H9 (cell line): ENCODE measurements around the gene IFNA4. TPM values are rescaled to one million over a fixed set of nuclear protein-coding genes. Genes with fewer than 3 reads are reported as not detected.
"Not testable (repeated sequence)": the region's sequence is repeated elsewhere in the genome, so short reads cannot be mapped to it uniquely, and the experiment has no call there.

Source experiments
- DNase-seq: peaks from one replicate; pipeline ENCODE4 v3.0.0-alpha.2; 2017
- H2AFZ ChIP-seq: one replicate; pipeline ENCODE4 v1.6.1; 2013; ENCODE audit warnings: mild to moderate bottlenecking, low read length, control low read depth, moderate library complexity
- H2AK5ac ChIP-seq: 2 replicates; pipeline ENCODE4 v1.6.1; 2013; ENCODE audit warnings: low read length, control low read depth, mixed read lengths; ENCODE audit not compliant: insufficient read length
- H2BK120ac ChIP-seq: one replicate; pipeline ENCODE4 v1.6.1; 2013; ENCODE audit warnings: low read depth, mild to moderate bottlenecking, low read length, control low read depth, inconsistent platforms; ENCODE audit not compliant: poor library complexity, severe bottlenecking
- H2BK12ac ChIP-seq: 2 replicates; pipeline ENCODE4 v1.6.1; 2013; ENCODE audit warnings: low read length, control low read depth, mixed read lengths, low read depth; ENCODE audit not compliant: insufficient read length
- H2BK15ac ChIP-seq: 2 replicates; pipeline ENCODE4 v1.6.1; 2013; ENCODE audit warnings: low read depth, low read length, control low read depth
- H2BK20ac ChIP-seq: one replicate; pipeline ENCODE4 v1.6.1; 2013; ENCODE audit warnings: low read depth, mild to moderate bottlenecking, low read length, control low read depth, inconsistent platforms; ENCODE audit not compliant: poor library complexity, severe bottlenecking
- H2BK5ac ChIP-seq: 2 replicates; pipeline ENCODE4 v1.6.1; 2013; ENCODE audit warnings: low read length, control low read depth, mixed read lengths; ENCODE audit not compliant: insufficient read length
- H3K14ac ChIP-seq: 2 replicates; pipeline ENCODE4 v1.6.1; 2013; ENCODE audit warnings: low read length, control low read depth; ENCODE audit not compliant: insufficient read depth
- H3K18ac ChIP-seq: 2 replicates; pipeline ENCODE4 v1.6.1; 2013; ENCODE audit warnings: low read depth, mild to moderate bottlenecking, mixed read lengths, low read length, control low read depth; ENCODE audit not compliant: insufficient read length
- H3K23ac ChIP-seq: 2 replicates; pipeline ENCODE4 v1.6.1; 2013; ENCODE audit warnings: low read length, control low read depth, mixed read lengths, low read depth; ENCODE audit not compliant: insufficient read length
- H3K23me2 ChIP-seq: 2 replicates; pipeline ENCODE4 v1.6.1; 2013; ENCODE audit warnings: low read depth, mild to moderate bottlenecking, mixed read lengths, low read length, control low read depth; ENCODE audit not compliant: insufficient read length, poor library complexity, severe bottlenecking
- H3K27ac ChIP-seq: 2 replicates; pipeline ENCODE4 v1.5.1; 2013; ENCODE audit warnings: low read length, control low read depth, mixed read lengths, low read depth; ENCODE audit not compliant: insufficient read length
- H3K27me3 ChIP-seq: 2 replicates; pipeline ENCODE4 v1.6.1; 2013; ENCODE audit warnings: low read length, control low read depth, inconsistent platforms; ENCODE audit not compliant: insufficient read depth
- H3K4ac ChIP-seq: 2 replicates; pipeline ENCODE4 v1.6.1; 2013; ENCODE audit warnings: low read depth, mild to moderate bottlenecking, control low read depth, inconsistent platforms, low read length, moderate library complexity
- H3K4me1 ChIP-seq: 2 replicates; pipeline ENCODE4 v1.6.1; 2013; ENCODE audit warnings: low read length, control low read depth, inconsistent platforms; ENCODE audit not compliant: insufficient read depth
- H3K4me2 ChIP-seq: 2 replicates; pipeline ENCODE4 v1.6.1; 2013; ENCODE audit warnings: low read length, control low read depth, mixed read lengths; ENCODE audit not compliant: insufficient read length, insufficient read depth
- H3K56ac ChIP-seq: 2 replicates; pipeline ENCODE4 v1.6.1; 2013; ENCODE audit warnings: low read depth, mild to moderate bottlenecking, mixed read lengths, low read length, control low read depth; ENCODE audit not compliant: insufficient read length
- H3K79me1 ChIP-seq: 2 replicates; pipeline ENCODE4 v1.6.1; 2013; ENCODE audit warnings: low read depth, mild to moderate bottlenecking, moderate library complexity, low read length, control low read depth, inconsistent platforms; ENCODE audit not compliant: insufficient read depth, poor library complexity, severe bottlenecking
- H3K79me2 ChIP-seq: 2 replicates; pipeline ENCODE4 v1.6.1; 2013; ENCODE audit warnings: low read length, control low read depth, inconsistent platforms; ENCODE audit not compliant: insufficient read depth
- H3K9ac ChIP-seq: 2 replicates; pipeline ENCODE4 v1.6.1; 2013; ENCODE audit warnings: low read length, control low read depth, mixed read lengths; ENCODE audit not compliant: insufficient read length; ENCODE audit errors: extremely low read depth
- H3K9me3 ChIP-seq: one replicate; pipeline ENCODE4 v1.6.1; 2013; ENCODE audit warnings: low read depth, low read length, inconsistent platforms; ENCODE audit not compliant: control insufficient read depth
- H3T11ph ChIP-seq: one replicate; pipeline ENCODE4 v1.6.1; 2013; ENCODE audit warnings: mild to moderate bottlenecking, low read length, control low read depth, inconsistent platforms
- H4K20me1 ChIP-seq: one replicate; pipeline ENCODE4 v1.6.1; 2013; ENCODE audit not compliant: control insufficient read depth, insufficient read length, insufficient read depth
- H4K5ac ChIP-seq: 2 replicates; pipeline ENCODE4 v1.6.1; 2013; ENCODE audit warnings: low read depth, mild to moderate bottlenecking, mixed read lengths, low read length, control low read depth; ENCODE audit not compliant: insufficient read length
- H4K8ac ChIP-seq: replicated peaks from 2 replicates; pipeline ENCODE4 v1.6.1; 2013; ENCODE audit warnings: low read length, control low read depth, mixed read lengths, low read depth; ENCODE audit not compliant: insufficient read length
- H4K91ac ChIP-seq: 2 replicates; pipeline ENCODE4 v1.6.1; 2013; ENCODE audit warnings: low read depth, mild to moderate bottlenecking, moderate library complexity, mixed read lengths, low read length, control low read depth; ENCODE audit not compliant: insufficient read length
- H3K27ac Mint-ChIP-seq, 3 experiments: 2 replicates in 2 of 3; 3 replicates in 1 of 3; pipeline ENCODE4 v1.8.0; 2020 to 2021; ENCODE audit warnings: mixed read lengths in 3 of 3, mild to moderate bottlenecking in 1 of 3, moderate library complexity in 1 of 3
- H3K27me3 Mint-ChIP-seq: 2 replicates; pipeline ENCODE4 v1.8.0; 2021; ENCODE audit warnings: low read depth, mild to moderate bottlenecking, moderate library complexity, mixed read lengths
- H3K36me3 Mint-ChIP-seq, 3 experiments: 2 replicates in 2 of 3; 3 replicates in 1 of 3; pipeline ENCODE4 v1.8.0; 2020 to 2021; ENCODE audit warnings: low read depth in 3 of 3, mixed read lengths in 3 of 3; ENCODE audit not compliant: insufficient read depth in 1 of 3
- H3K4me1 Mint-ChIP-seq, 2 experiments: 2 replicates each; pipeline ENCODE4 v1.8.0; 2020; ENCODE audit warnings: mixed read lengths in 2 of 2
- H3K4me3 Mint-ChIP-seq, 2 experiments: 2 replicates in 1 of 2; 3 replicates in 1 of 2; pipeline ENCODE4 v1.8.0; 2020 to 2021; ENCODE audit warnings: mild to moderate bottlenecking in 2 of 2, mixed read lengths in 2 of 2, moderate library complexity in 1 of 2
- H3K9me3 Mint-ChIP-seq, 2 experiments: 2 replicates in 1 of 2; 3 replicates in 1 of 2; pipeline ENCODE4 v1.8.0; 2020; ENCODE audit warnings: mild to moderate bottlenecking in 2 of 2, mixed read lengths in 2 of 2, moderate library complexity in 1 of 2
- WGBS: extraction: QIAGEN DNeasy Blood & Tissue Kit; methylation state at CpG from one replicate; pipeline ENCODE4 v1.1.7; 2013; ENCODE audit warnings: missing lambda C conversion rate, low lambda C conversion rate, mixed read lengths; ENCODE audit not compliant: insufficient read length; ENCODE audit errors: extremely low coverage; 5-methylcytosine and 5-hydroxymethylcytosine counted together
- total RNA-seq: library from RNA; stranded (reverse); gene quantifications from 2 replicates; pipeline ENCODE4 v1.2.1, GENCODE V29; 2021
- TF ChIP-seq, protein P1 (sequence below): fragments of 200-600 bp; sonication (generic); conservative IDR thresholded peaks from 3 replicates; pipeline ENCODE4 v1.8.0; 2021; ENCODE audit warnings: antibody characterized with exemption, mild to moderate bottlenecking

IFNA4 gene
- total RNA-seq, 1 experiment from 2014 or later: not detected

DNA sequence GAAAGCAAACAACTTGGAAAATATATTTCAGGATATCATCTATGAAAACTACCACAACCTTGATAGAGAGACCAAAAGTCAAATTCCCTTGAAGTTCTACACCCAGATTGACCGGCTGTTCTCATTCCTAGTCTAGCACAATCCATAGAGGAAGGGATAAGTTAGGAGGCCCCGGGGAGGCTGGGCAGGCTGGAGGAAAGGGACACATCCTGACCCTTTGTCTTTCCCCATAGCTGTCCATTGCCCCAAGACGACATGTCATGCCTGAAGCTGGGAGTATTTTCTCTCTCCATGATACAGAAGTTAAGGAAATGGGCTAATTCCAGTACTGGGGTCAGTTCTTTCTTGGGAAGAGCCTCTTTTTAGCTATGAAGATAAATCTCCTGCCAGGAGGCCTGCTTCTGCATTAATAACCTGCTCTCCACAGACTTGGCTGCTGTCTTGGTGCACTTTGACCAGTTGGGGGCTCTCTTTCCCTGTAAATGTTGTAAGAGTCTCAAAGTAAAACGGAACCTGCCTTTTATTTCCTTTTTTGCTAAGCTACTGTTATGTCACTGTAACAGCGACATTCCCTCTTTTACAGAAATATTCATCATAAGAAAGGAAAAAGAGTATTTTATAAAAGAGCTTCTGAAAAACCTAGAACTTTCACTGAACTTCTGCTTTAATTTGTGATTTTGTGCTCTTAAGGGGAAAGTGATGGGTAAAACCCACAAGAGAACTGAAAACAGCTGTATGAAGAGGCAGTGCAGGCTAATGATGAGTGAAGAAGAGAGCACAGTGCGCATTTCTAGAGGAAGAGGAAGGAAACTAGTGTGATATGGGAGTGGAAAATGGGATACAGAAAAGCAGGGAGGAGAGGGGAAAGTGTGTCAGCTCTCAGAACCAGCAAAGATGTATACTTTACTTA lies 7.7 kb upstream of the IFNA4 start:
- H3K23me2 ChIP-seq, H2BK15ac ChIP-seq, H4K5ac ChIP-seq, H3K79me2 ChIP-seq, H3K27ac Mint-ChIP-seq, H3K27ac ChIP-seq, H3K4ac ChIP-seq, H3K23ac ChIP-seq, H3K36me3 Mint-ChIP-seq, H3K14ac ChIP-seq, H4K91ac ChIP-seq, H3K9me3 ChIP-seq, H2AK5ac ChIP-seq, H4K20me1 ChIP-seq, DNase-seq, H3K4me2 ChIP-seq, H2BK12ac ChIP-seq, H3T11ph ChIP-seq, H2BK5ac ChIP-seq, H3K9me3 Mint-ChIP-seq, H3K79me1 ChIP-seq, H3K18ac ChIP-seq, H3K4me1 Mint-ChIP-seq, H2AFZ ChIP-seq, H3K4me3 Mint-ChIP-seq, H2BK120ac ChIP-seq, H3K9ac ChIP-seq, H4K8ac ChIP-seq, H2BK20ac ChIP-seq, H3K4me1 ChIP-seq, H3K27me3 ChIP-seq, H3K56ac ChIP-seq: not testable (repeated sequence)
- TF ChIP-seq, protein P1, sequence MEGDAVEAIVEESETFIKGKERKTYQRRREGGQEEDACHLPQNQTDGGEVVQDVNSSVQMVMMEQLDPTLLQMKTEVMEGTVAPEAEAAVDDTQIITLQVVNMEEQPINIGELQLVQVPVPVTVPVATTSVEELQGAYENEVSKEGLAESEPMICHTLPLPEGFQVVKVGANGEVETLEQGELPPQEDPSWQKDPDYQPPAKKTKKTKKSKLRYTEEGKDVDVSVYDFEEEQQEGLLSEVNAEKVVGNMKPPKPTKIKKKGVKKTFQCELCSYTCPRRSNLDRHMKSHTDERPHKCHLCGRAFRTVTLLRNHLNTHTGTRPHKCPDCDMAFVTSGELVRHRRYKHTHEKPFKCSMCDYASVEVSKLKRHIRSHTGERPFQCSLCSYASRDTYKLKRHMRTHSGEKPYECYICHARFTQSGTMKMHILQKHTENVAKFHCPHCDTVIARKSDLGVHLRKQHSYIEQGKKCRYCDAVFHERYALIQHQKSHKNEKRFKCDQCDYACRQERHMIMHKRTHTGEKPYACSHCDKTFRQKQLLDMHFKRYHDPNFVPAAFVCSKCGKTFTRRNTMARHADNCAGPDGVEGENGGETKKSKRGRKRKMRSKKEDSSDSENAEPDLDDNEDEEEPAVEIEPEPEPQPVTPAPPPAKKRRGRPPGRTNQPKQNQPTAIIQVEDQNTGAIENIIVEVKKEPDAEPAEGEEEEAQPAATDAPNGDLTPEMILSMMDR: peak; percentile 75
- H3K27me3 Mint-ChIP-seq: peaks cover 13% of the 10 kb centered on the region
- no CpG with 5 or more reads among the region's 6 CpGs for WGBS
